ENCODE data around the gene THBS3.

Gene THBS3

DNA sequence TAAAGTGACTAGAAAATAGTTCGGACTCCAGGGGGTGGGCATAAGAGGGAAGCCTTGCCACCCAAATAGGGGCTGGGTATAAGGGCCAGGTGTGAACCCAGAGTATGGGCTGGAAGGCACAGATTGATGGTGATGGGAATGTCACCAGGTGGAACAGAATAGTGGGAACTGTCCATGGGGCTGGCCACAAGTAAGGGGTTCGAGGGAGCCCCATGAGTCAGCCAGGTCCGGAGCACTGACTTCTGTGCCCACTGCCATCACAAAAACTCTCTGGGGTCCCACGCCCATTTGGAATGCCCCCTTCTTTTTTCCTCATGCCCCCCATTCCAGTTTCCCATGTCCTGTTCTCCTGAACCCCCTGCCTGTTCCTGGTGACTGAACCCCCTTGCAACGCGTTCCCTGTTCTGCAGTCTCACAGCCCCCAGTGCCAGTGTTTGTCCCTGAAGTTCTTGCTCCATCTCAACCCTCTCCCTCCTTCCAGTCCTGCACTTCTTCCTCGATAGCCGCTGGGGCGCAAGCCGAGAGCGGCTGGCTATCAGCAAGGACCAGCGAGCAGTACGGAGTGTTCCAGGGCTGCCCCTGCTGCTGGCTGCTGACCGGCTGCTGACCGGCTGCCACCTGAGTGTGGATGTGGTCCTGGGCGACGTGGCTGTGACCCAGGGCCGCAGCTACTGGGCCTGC, 26.2 kb downstream of the THBS3 start:
- no peak overlapping the region for H3K4me3 ChIP-seq (ENCODE audit: low read length)
- DNase-seq (ENCODE audit: low read depth), result no peak
- TF ChIP-seq, protein P1, sequence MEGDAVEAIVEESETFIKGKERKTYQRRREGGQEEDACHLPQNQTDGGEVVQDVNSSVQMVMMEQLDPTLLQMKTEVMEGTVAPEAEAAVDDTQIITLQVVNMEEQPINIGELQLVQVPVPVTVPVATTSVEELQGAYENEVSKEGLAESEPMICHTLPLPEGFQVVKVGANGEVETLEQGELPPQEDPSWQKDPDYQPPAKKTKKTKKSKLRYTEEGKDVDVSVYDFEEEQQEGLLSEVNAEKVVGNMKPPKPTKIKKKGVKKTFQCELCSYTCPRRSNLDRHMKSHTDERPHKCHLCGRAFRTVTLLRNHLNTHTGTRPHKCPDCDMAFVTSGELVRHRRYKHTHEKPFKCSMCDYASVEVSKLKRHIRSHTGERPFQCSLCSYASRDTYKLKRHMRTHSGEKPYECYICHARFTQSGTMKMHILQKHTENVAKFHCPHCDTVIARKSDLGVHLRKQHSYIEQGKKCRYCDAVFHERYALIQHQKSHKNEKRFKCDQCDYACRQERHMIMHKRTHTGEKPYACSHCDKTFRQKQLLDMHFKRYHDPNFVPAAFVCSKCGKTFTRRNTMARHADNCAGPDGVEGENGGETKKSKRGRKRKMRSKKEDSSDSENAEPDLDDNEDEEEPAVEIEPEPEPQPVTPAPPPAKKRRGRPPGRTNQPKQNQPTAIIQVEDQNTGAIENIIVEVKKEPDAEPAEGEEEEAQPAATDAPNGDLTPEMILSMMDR (IDR thresholded peaks at IDR 0.05; ENCODE audit: insufficient read depth, low read depth, low read length, missing control alignments), result no peak

DNA sequence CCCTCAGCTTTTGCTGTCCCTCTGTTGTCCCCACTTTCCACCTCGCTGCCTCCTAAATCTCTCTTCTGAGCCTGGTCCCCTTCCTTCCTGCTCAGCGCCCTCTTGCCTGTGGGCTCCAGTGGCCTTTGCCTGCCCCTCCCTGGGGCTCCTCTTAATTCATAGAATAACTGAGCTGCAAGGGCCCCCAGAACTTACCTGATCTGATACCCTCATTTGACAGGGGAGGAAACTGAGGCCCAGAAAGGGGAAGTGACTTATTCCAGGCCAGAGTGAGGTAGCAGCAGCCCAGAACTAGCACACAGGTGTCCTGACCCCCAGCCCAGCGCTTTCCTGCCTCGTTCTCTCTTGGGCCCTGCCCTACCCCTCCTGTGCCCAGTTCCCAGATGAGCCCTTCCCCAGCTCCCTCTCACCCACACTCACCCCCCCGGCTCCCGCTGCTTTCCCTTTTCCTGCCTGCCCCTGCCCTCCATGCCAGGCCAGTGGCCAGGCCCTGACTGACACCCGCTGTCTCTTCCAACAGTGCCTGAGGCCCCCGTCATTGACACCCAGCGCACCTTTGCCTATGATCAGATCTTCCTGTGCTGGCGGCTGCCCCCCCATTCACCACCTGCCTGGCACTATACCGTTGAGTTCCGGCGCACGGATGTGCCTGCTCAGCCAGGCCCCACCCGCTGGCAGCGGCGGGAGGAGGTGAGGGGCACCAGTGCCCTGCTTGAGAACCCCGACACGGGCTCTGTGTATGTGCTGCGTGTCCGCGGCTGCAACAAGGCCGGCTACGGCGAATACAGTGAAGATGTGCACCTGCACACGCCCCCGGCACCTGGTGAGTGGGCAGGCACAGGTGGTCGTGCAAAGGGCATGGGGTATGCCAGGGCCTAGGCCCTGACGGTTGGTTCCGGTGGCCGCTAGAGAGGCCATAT, 28.3 kb downstream of the THBS3 start:
- H3K4me3 ChIP-seq (ENCODE audit: low read length), result no peak overlapping the region
- TF ChIP-seq, protein P1 (IDR thresholded peaks at IDR 0.05; ENCODE audit: insufficient read depth, low read depth, low read length, missing control alignments), result no peak
- no peak for DNase-seq (ENCODE audit: low read depth)

DNA sequence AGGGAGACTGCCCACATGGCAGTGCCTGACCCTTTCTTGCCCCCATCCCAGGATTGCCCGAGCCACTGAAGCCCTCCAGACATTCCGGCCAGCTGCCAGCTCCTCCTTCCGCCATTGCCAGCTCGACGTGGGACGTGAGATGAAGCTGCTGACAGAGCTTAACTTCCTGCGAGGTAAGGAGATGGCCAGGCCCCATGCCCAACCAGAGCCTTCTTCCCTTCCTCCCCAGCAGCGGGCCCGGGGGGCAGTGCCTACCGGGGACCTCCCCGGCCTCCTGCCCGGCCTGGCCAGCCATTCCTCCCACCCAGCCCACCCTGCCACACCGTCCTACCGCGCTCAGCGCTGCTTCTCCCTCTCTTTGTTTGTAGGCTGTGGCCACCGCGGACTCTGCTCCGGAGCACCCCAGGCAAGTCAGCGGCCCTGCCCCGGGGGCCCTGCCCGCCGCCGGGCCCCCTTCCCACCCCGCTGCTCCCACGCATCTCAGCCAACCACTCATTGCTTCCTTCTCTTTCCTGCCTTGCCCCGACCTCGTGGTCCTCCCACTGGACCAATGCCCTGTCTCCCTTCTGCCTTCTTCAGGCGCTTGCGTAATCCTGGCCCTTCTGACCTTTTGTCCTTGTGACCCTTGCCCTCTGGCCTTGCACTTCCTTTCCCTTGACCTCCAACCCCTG, 29.1 kb downstream of the THBS3 start:
- DNase-seq (ENCODE audit: low read depth), result no peak
- no peak overlapping the region for H3K4me3 ChIP-seq (ENCODE audit: low read length)
- TF ChIP-seq, protein P1 (IDR thresholded peaks at IDR 0.05; ENCODE audit: insufficient read depth, low read depth, low read length, missing control alignments), result no peak

DNA sequence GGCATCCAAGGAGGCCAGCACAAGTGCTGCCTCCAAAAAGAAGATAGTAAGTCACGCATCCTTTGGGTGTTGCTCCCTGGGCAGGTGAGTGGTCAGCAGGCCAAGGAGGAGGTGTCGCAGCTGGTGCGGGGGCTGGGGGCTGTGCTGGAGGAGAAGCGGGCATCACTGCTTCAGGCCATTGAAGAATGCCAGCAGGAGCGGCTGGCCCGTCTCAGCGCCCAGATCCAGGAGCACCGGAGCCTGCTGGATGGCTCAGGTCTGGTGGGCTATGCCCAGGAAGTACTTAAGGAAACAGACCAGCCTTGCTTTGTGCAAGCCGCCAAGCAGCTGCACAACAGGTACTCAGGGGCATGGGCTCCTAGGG, 29.8 kb downstream of the THBS3 start:
- TF ChIP-seq, protein P1 (IDR thresholded peaks at IDR 0.05; ENCODE audit: insufficient read depth, low read depth, low read length, missing control alignments), result no peak
- H3K4me3 ChIP-seq (ENCODE audit: low read length), result no peak overlapping the region
- DNase-seq (ENCODE audit: low read depth), result no peak

DNA sequence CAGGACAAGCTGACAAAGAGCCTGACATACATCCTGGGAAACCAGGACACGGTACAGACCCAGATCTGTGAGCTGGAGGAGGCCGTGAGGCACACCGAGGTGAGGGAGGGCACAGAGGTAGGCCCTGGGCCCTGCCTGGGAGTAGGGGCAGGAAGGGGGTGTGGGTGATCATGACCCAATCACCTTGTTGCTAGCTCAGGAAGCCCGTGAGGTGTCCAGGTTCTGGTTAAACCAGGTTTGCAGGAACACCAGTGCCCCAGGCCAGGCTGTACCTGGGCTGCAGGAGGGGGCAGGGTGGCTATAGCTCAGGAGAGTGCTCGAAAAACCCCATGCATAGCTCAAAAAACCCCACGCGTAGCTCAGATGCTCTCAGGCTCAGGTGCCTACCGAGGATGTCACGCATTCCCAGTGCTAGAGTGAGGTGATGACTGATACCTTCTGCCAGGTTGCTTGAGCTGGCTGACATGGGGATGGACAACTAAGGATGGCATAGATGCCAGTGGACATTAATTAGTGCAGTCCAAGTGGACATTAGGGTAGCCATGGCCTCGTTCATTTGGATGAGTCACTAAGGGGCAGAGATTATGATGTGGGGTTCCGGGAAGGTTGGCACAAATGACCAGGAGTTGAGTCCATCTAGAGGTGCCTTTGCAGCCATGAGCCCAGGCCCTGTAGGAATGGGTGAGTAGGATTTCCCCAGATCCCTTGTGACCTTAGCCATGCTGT, 30.3 kb downstream of the THBS3 start:
- H3K4me3 ChIP-seq (ENCODE audit: low read length), result no peak overlapping the region
- TF ChIP-seq, protein P1 (IDR thresholded peaks at IDR 0.05; ENCODE audit: insufficient read depth, low read depth, low read length, missing control alignments), result no peak
- DNase-seq (ENCODE audit: low read depth), result peak; percentile 50

DNA sequence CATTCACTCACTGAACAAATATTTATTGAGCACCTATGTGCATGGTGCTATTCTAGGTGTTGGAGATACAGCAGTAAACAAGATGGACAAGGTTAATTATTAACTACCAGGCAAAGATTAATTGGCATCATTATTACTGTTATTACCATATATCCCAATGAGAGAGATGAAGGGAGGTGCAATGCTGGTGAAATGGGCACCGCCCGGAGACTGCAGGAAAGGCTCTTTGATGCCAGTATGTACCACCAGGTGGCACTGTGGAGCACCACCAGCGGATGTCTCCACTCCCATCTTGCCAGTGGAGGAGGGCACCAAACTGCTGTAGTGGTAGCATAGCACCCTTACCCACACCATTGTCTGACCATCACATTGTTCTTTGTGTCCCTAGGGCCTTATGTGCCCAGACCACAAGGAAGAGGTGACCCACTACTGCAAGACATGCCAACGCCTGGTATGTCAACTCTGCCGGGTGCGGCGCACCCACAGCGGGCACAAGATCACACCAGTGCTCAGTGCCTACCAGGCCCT, 31.1 kb downstream of the THBS3 start:
- TF ChIP-seq, protein P1 (IDR thresholded peaks at IDR 0.05; ENCODE audit: insufficient read depth, low read depth, low read length, missing control alignments), result peak; percentile 95
- DNase-seq (ENCODE audit: low read depth), result peak; percentile 78
- H3K4me3 ChIP-seq (ENCODE audit: low read length), result no peak overlapping the region
